GM12873 (cell line): ENCODE measurements around the gene ZNF865.

Source experiments
- TF ChIP-seq, protein P1 (sequence below): IDR thresholded peaks from 2 replicates; pipeline ENCODE4 v1.5.1; 2012; ENCODE audit warnings: low read depth, mild to moderate bottlenecking, moderate library complexity, low read length, control low read depth; ENCODE audit not compliant: insufficient read depth; ENCODE audit errors: missing control alignments

Gene ZNF865

GRCh38 chr19:55585658-55586339 is 19.6 kb upstream of the ZNF865 start:
- TF ChIP-seq, protein P1, sequence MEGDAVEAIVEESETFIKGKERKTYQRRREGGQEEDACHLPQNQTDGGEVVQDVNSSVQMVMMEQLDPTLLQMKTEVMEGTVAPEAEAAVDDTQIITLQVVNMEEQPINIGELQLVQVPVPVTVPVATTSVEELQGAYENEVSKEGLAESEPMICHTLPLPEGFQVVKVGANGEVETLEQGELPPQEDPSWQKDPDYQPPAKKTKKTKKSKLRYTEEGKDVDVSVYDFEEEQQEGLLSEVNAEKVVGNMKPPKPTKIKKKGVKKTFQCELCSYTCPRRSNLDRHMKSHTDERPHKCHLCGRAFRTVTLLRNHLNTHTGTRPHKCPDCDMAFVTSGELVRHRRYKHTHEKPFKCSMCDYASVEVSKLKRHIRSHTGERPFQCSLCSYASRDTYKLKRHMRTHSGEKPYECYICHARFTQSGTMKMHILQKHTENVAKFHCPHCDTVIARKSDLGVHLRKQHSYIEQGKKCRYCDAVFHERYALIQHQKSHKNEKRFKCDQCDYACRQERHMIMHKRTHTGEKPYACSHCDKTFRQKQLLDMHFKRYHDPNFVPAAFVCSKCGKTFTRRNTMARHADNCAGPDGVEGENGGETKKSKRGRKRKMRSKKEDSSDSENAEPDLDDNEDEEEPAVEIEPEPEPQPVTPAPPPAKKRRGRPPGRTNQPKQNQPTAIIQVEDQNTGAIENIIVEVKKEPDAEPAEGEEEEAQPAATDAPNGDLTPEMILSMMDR: no peak

DNA sequence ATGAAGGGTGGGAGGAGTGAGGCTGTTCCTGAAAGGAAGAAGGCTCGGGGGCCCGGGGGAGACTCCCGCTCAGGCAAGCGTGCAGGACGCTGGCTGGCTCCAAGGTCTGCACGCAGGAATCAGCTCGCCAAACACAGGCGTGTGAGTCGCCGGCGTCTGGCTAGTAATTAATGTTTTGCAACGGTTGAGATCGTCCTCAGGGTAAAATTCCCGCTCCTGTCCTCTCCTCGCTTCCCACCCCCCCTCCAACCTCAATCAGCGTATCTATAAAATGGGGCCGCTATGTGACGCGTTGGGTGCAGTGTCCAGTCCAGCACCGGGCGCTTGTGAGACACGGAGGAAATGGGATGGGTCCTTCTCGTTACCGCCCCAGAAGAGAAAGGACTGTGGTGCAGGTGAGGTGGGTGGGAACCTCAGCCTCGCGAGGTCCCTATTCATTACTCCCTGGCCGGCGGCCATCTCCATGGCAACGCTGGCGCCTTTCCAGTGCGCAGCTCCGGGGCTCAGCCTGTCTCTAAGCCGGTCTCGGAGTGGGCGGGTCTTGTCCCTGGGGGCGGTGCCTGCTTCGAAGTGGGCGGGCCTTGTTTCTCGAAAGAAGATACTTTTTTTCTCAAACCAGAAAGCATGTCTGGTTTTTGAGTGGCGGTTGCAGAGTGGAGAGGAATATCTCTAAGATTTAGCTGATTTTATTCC is 18.3 kb upstream of the ZNF865 start:
- TF ChIP-seq, protein P1: no peak

- TF ChIP-seq, protein P1: no peak
Observed at GRCh38 chr19:55588738-55589137, 16.7 kb upstream of the ZNF865 start.

DNA sequence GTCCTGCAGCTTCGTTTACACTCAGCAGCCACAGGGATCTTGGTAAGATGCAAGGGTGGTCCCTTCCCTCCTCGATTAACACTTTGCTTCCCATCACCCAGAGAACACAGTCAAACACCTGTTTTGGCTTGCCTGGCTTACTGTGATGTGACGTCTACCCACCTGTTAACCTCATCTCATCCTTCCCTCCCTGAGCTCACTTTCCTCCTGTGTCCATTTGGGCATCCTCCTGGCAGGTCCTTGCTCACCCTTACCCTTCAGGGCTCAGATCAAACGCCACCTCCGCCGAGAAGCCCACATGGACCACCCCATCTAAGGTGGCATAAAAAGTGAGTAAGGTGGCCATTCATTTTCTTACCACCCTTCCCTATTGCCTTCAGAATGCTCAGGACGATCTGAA is 15.3 kb upstream of the ZNF865 start:
- TF ChIP-seq, protein P1: no peak

- TF ChIP-seq, protein P1: no peak
Observed at GRCh38 chr19:55590617-55591016, 14.8 kb upstream of the ZNF865 start.

DNA sequence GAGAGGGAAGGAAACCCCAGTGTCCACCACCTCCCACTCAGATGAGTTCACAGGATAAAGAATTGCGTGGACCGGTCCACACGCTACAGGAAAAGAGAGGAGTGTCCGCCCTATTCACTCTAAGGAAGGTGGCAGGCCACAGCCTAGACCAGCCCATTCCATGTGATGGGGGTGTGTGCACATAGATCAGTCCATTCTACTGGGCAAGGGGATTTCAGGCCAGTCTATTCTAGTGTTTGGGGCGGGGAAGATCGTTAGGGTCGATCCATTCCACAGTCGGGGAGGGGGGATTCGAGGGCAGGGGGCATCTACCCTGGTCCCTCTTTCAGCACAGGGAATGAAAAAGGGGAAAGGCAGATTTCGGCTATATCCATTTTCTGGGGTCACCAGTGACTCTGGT is 13.9 kb upstream of the ZNF865 start:
- TF ChIP-seq, protein P1: no peak

DNA sequence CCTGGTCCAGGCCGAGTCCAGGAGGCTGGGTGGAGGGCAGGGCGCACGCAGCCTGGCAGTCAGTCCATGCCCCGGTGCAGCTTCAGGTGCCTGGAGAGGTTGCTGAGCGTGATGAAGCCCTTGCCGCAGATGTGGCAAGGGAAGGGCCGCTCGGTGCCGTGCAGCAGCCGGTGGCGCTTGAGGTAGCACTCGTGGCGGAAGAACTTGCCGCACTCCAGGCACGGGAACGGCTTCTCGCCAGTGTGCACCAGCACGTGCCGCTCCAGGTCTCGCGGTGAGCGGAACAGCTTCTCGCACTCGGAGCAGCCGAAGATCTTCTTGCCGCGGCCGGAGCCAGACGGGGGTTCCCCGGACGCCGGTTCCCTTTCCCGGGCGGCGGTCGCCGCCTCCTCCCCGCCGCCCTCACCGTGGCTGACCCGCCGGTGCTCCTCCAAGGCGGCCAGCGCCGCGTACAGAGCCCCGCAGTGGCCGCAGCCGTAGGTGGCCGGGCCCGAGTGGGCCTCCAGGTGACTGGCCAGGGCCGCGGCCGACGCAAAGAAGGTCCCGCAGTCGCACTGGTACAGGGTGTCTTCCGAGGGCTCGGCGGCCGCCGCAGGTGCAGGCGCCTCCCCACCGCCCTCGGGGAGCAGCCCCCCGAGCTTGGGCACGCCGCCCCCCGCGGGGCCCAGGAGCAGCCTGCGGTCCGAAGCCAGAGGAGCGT is 12.9 kb upstream of the ZNF865 start:
- TF ChIP-seq, protein P1: no peak
